ENCODE data around the gene APIP. TPM values are rescaled to one million over a fixed set of nuclear protein-coding genes. Genes with fewer than 3 reads are reported as not detected.
"Not testable (repeated sequence)": the region's sequence is repeated elsewhere in the genome, so short reads cannot be mapped to it uniquely, and the experiment has no call there.

Gene APIP
- total RNA-seq, 1 experiment from 2014 or later, result 58.2 TPM

DNA sequence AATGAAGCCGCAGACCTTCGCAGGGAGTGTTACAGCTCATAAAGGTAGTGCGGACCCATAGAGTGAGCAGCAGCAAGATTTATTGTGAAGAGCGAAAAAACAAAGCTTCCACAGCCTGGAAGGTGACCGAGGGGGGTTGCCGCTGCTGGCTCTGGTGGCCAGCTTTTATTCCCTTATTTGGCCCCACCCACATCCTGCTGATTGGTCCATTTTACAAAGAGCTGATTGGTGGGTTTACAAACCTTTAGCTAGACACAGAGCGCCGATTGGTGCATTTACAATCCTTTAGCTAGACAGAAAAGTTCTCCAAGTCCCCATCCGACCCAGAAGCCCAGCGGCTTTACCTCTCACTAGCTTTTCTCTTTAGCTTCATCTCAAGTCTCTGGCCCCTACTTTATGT is 2.6 kb downstream of the APIP start:
- not testable (repeated sequence) for H3K27ac ChIP-seq; H3K9me3 ChIP-seq (replicated peaks); H3K4me3 ChIP-seq; H3K27me3 ChIP-seq (replicated peaks); DNase-seq (ENCODE audit: low read depth in 1 of 2, low spot score in 2 of 2)
- Histone ChIP-seq H3K36me3 (peaks cover 26% of the 10 kb centered on the region), H3K4me1 (replicated peaks) (peaks cover 19% of the 10 kb centered on the region)

- H3K4me1 ChIP-seq (replicated peaks), result peaks cover 10% of the 10 kb centered on the region
- DNase-seq (ENCODE audit: low read depth in 1 of 2, low spot score in 2 of 2), result no peak
- H3K36me3 ChIP-seq, result peaks cover 25% of the 10 kb centered on the region
- H3K27ac ChIP-seq, result no peak overlapping the region
- no peaks in the 10 kb centered on the region for H3K9me3 ChIP-seq (replicated peaks)
- H3K4me3 ChIP-seq, result no peak overlapping the region
- no peaks in the 10 kb centered on the region for H3K27me3 ChIP-seq (replicated peaks)
Observed at GRCh38 chr11:34911676-34912075, 4.5 kb downstream of the APIP start.

GRCh38 chr11:34910817-34911216 is 5.4 kb downstream of the APIP start:
- peaks cover 10% of the 10 kb centered on the region for H3K4me1 ChIP-seq (replicated peaks)
- no peak for DNase-seq (ENCODE audit: low read depth in 1 of 2, low spot score in 2 of 2)
- H3K4me3 ChIP-seq, result no peak overlapping the region
- no peaks in the 10 kb centered on the region; the same call in 1 of the 2 replicates for H3K9me3 ChIP-seq (replicated peaks)
- peaks cover 20% of the 10 kb centered on the region for H3K36me3 ChIP-seq
- H3K27ac ChIP-seq, result no peak overlapping the region
- H3K27me3 ChIP-seq (replicated peaks), result no peaks in the 10 kb centered on the region

DNA sequence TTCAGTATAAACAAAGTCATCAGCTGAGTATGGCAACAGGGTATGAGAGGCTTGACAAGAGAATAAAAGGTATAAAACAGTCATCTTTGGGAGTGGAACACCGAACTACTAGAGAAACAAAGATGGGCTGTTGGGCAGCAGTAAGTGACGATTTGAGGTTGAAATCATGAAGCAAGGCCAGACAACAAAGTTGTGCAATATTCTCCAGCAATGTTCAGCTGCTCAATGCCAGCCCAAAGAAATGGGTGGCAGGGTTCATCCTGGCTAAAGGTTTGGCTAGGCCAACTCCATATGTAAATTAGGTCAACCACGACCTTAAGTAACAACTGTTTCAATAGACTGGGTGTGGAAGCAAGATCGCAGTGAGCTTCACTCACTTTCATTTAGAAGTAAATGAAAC is 6.2 kb downstream of the APIP start:
- Histone ChIP-seq H3K4me3 (no peak overlapping the region), H3K27ac (no peak overlapping the region), H3K36me3 (peaks cover 16% of the 10 kb centered on the region), H3K4me1 (replicated peaks) (peaks cover 5% of the 10 kb centered on the region; the same call in 1 of the 2 replicates), H3K9me3 (replicated peaks) (no peaks in the 10 kb centered on the region; the same call in 1 of the 2 replicates), H3K27me3 (replicated peaks) (no peaks in the 10 kb centered on the region)
- no peak for DNase-seq (ENCODE audit: low read depth in 1 of 2, low spot score in 2 of 2)

DNA sequence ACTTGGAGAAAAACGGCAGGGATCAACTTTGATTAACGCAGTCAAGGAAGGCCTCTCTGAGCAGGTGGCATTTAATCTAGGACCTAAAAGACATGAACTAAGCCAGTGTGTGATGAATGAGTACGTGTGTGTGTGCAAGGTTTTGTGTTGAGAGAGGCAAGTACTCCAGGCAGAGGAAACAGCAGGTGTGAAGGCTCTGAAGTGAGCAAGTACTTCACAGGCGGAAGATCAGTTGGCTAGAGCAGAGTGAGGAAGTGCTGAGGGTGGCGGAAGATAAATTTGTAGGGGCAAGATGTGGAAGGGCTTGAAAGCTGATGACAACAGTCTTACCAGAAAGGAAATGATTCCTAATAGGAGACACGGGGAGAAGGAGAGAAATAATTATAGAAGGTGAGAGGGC is 6.8 kb downstream of the APIP start:
- Histone ChIP-seq H3K36me3 (peaks cover 15% of the 10 kb centered on the region), H3K4me3 (no peak overlapping the region), H3K4me1 (replicated peaks) (peaks cover 5% of the 10 kb centered on the region; the same call in 1 of the 2 replicates), H3K9me3 (replicated peaks) (no peaks in the 10 kb centered on the region; the same call in 1 of the 2 replicates), H3K27me3 (replicated peaks) (no peaks in the 10 kb centered on the region), H3K27ac (no peak overlapping the region)
- DNase-seq (ENCODE audit: low read depth in 1 of 2, low spot score in 2 of 2), result no peak

DNA sequence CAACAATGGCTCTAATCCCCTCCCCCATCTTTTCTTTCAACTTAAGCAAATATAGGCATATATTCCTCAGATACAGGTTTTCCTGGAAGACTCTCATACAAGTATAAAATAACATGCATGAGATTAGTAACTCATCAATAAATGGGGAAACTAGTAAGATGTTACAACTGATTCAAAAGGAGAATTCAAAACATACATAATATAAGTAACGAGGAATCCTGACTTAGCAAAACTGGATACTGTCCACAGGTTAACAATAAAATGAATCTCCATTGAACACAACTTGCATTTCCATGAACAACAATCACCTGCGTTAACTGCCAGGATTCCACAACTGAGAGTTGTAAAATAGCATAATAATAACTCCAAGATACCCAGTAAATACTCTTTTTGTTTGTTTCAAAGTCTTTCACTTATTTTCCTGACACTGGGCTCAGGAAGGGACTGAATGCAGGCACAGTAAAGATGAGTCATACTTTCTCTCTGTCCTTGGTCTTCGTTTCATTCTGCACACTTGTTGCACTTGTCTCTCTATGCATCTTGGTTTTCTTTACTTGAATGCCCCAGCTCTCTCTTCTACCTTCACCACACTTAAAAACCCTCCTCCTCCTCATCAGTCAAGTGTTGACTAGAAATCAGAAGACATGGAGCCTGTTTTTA is 8.1 kb downstream of the APIP start:
- Histone ChIP-seq H3K36me3 (0 out of 2 replicates have a peak, but pooled peaks cover 2% of the 10 kb centered on the region), H3K27ac (no peak overlapping the region), H3K4me3 (no peak overlapping the region), H3K27me3 (replicated peaks) (no peaks in the 10 kb centered on the region), H3K9me3 (replicated peaks) (no peaks in the 10 kb centered on the region; the same call in 1 of the 2 replicates), H3K4me1 (replicated peaks) (peaks cover 5% of the 10 kb centered on the region; the same call in 1 of the 2 replicates)
- no peak for DNase-seq (ENCODE audit: low read depth in 1 of 2, low spot score in 2 of 2)

GRCh38 chr11:34905666-34906065 is 10.5 kb downstream of the APIP start:
- no peaks in the 10 kb centered on the region for H3K27me3 ChIP-seq (replicated peaks)
- H3K4me3 ChIP-seq, result no peak overlapping the region
- H3K27ac ChIP-seq, result no peak overlapping the region
- H3K9me3 ChIP-seq (replicated peaks), result no peaks in the 10 kb centered on the region; the same call in 1 of the 2 replicates
- H3K36me3 ChIP-seq, result no peaks in the 10 kb centered on the region
- DNase-seq (ENCODE audit: low read depth in 1 of 2, low spot score in 2 of 2), result no peak
- H3K4me1 ChIP-seq (replicated peaks), result peaks cover 5% of the 10 kb centered on the region; the same call in 1 of the 2 replicates

DNA sequence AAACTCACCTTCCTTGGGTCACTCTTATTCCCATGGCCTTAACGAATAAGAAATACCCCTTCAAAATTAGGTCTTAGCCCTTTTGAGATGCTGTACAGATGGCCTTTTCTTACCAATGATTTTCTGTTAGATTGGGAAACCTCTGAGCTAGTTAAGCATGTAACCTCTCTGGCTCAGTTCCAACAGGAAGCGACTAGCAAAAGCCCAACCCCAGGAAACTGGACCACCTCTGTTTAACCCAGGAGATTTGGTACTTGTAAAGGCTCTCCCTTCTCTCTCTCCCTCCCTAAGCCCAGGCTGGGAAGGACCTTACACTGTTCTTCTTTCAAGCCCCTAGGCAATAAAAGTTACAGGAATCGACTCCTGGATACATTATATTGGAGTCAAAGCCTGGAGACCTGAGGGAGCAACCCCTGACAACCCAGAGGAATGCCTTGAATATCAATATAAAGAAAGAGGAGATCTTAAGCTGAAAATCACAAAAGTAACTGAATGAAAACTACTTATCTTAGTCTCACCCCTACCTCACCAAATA is 11.7 kb downstream of the APIP start:
- H3K36me3 ChIP-seq, result no peaks in the 10 kb centered on the region
- H3K4me1 ChIP-seq (replicated peaks), result no peaks in the 10 kb centered on the region
- no peak overlapping the region for H3K4me3 ChIP-seq
- no peaks in the 10 kb centered on the region for H3K27me3 ChIP-seq (replicated peaks)
- DNase-seq (ENCODE audit: low read depth in 1 of 2, low spot score in 2 of 2), result no peak
- H3K27ac ChIP-seq, result no peak overlapping the region
- H3K9me3 ChIP-seq (replicated peaks), result no peaks in the 10 kb centered on the region; the same call in 1 of the 2 replicates

DNA sequence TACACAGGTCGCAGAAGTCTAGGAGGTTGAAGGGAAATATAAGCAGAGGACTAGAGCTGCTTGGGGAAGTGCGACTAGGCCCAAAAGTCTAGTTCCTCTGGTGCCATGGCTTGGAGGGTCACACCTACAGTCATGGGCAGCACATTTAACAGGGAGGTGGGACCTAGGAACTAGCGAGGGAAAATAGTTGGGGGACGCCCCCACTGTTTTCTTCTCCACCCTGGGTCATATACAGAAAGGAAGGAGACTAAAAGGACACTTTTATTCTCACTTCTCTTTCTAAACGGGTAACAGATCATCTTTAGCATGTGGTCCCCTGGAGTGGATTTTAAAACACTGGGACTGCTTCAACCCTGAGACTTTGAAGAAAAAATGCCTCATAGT is 16.6 kb downstream of the APIP start:
- Histone ChIP-seq H3K27me3 (replicated peaks) (no peaks in the 10 kb centered on the region), H3K27ac (no peak overlapping the region), H3K36me3 (no peaks in the 10 kb centered on the region), H3K4me3 (no peak overlapping the region), H3K9me3 (replicated peaks) (no peaks in the 10 kb centered on the region), H3K4me1 (replicated peaks) (no peaks in the 10 kb centered on the region)
- no peak for DNase-seq (ENCODE audit: low read depth in 1 of 2, low spot score in 2 of 2)

DNA sequence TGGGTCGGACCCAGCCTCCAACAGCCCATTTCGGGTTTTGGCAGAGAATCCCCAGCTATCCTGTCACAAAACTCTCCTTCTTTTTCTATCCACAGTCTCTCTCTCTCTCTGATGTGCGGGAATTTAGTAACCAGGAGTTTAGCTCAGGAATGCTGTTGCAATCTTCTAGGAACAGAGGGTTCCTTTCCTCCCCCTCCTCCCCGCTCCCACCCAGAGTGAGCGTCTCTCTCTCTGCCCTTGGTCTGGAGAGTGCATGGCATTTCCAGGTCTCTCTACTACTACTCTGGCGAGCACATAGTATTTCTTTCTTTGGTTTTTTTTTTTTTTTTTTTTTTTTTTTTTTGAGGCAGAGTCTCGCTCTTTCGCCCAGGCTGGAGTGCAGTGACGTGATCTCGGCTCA is 17.7 kb downstream of the APIP start:
- DNase-seq (ENCODE audit: low read depth in 1 of 2, low spot score in 2 of 2), result no peak
- Histone ChIP-seq H3K4me1 (replicated peaks) (no peaks in the 10 kb centered on the region), H3K4me3 (no peak overlapping the region), H3K36me3 (no peaks in the 10 kb centered on the region), H3K9me3 (replicated peaks) (no peaks in the 10 kb centered on the region), H3K27me3 (replicated peaks) (no peaks in the 10 kb centered on the region), H3K27ac (no peak overlapping the region)

DNA sequence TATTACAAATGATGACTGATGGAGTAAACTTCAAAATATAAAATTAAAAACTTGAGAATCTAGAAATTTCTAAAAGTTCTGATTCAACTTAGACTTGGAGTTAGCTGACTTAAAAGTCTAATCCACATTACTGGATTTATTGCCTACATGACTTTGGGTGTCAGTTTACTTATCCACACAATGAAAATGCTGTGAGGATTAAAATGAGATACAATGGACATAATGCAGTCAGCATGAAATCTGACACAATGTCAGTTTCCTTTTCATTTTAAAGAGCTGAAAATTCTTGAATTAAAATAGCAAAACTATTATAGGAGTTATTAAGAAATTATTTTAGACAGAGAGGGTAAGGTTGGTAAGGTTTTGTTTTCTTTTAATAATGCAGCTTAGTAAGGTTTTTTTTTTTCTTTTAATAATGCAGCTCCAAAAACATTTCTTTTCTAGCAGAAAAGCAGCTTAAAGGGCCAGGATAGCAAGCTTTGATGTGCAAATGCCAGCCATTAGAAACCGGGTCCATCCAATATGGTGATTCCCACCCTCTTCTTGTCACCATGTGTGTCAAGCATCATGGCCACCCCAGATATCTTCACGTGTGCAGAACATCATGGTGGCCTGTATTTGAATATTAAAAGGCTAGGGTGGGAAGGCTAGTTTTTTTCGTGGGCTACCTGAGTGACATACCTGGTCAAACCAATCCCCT is 18.9 kb downstream of the APIP start:
- Histone ChIP-seq H3K27me3 (replicated peaks) (no peaks in the 10 kb centered on the region), H3K9me3 (replicated peaks) (no peaks in the 10 kb centered on the region), H3K4me1 (replicated peaks) (no peaks in the 10 kb centered on the region), H3K4me3 (no peak overlapping the region), H3K27ac (no peak overlapping the region), H3K36me3 (no peaks in the 10 kb centered on the region)
- no peak for DNase-seq (ENCODE audit: low read depth in 1 of 2, low spot score in 2 of 2)

GRCh38 chr11:34896191-34896590 is 20.0 kb downstream of the APIP start:
- not testable (repeated sequence) for H3K9me3 ChIP-seq (replicated peaks); H3K27ac ChIP-seq; H3K4me1 ChIP-seq (replicated peaks); H3K36me3 ChIP-seq; H3K4me3 ChIP-seq; H3K27me3 ChIP-seq (replicated peaks); DNase-seq (ENCODE audit: low read depth in 1 of 2, low spot score in 2 of 2)

DNA sequence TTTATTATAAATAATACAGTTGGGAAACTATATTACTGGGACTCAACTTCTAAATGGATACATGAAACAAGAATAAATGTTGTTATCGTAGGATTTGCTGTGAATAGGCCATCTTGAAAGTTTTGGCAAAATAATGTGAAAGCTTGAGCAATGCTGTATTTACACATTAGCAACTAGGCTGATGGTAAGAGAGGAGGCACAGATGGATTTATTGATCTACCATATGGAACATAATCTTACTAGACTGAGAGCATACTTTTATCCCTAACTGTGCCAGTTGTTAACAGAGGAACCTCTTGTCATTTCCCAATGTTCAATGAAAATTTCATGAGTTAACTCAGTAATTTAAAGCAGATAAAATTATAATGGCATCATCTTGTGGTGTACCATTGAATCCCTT is 22.8 kb downstream of the APIP start:
- H3K27ac ChIP-seq, result no peak overlapping the region
- no peaks in the 10 kb centered on the region for H3K9me3 ChIP-seq (replicated peaks)
- H3K36me3 ChIP-seq, result no peaks in the 10 kb centered on the region
- no peaks in the 10 kb centered on the region for H3K4me1 ChIP-seq (replicated peaks)
- H3K27me3 ChIP-seq (replicated peaks), result no peaks in the 10 kb centered on the region
- H3K4me3 ChIP-seq, result no peak overlapping the region
- DNase-seq (ENCODE audit: low read depth in 1 of 2, low spot score in 2 of 2), result no peak

- Histone ChIP-seq H3K27ac (no peak overlapping the region), H3K4me3 (no peak overlapping the region), H3K4me1 (replicated peaks) (no peaks in the 10 kb centered on the region), H3K27me3 (replicated peaks) (no peaks in the 10 kb centered on the region), H3K9me3 (replicated peaks) (no peaks in the 10 kb centered on the region), H3K36me3 (no peaks in the 10 kb centered on the region)
- DNase-seq (ENCODE audit: low read depth in 1 of 2, low spot score in 2 of 2), result no peak
Observed at GRCh38 chr11:34891611-34892010, 24.6 kb downstream of the APIP start.
